C4-2B (cell line): Measurements from ENCODE around the gene OXNAD1.

Experiments
- H3K27ac ChIP-seq: fragments of 450-650 bp; 2 replicates; pipeline ENCODE4 v1.5.1; 2017
- CTCF ChIP-seq: fragments of 450-650 bp; conservative IDR thresholded peaks from 2 replicates; pipeline ENCODE4 v1.5.1; 2017; ENCODE audit warnings: mild to moderate bottlenecking
- ZFX ChIP-seq: fragments of 450-650 bp; IDR thresholded peaks from 2 replicates; pipeline ENCODE4 v1.6.1; 2017

The OXNAD1 gene

GRCh38 chr3:16322189-16322588, 57.2 kb downstream of the OXNAD1 start:
- no peak for TF ChIP-seq CTCF
- TF ChIP-seq ZFX = no peak
- H3K27ac ChIP-seq = no peak overlapping the region

DNA sequence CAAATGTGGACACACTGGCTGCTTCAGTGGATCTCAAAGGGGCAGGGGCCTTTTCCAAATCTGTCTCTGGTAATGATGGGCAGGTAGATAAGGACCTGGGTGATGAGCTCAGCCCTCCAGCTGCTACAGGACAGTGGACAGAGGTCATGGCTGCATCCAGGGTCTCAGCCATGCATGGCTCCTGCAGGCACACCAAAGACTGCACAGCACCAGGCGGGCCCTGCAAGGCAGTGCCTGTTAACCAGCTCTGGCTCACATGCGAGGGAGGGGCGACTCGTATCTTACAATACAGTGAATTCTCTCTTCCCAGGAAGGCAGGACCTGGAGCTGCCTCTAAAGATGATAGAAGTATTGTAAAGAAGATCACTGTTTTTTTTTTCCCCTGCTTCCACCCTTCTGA, 58.7 kb downstream of the OXNAD1 start:
- no peak for TF ChIP-seq CTCF
- TF ChIP-seq ZFX = no peak
- H3K27ac ChIP-seq = no peak overlapping the region

DNA sequence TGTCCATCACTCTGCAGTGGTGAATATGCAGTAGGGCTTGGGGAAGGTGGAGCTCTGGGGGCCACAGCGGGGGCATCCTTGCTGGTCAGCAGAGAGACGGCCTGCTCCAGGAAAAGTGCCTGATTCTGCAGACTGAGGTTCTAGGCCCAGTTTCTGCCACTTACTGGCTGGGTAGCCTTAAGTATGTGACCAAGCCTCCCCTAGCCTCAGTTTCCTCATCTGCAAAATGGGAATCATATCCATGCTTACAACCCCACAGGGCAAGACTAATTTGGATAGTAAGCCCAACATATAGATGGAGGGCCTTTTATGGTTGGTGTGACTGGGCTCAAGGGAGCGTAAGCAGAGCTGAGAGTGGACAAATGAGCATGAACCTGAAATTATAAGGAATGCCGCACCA, 60.8 kb downstream of the OXNAD1 start:
- H3K27ac ChIP-seq = no peak overlapping the region
- no peak for TF ChIP-seq ZFX

GRCh38 chr3:16326724-16327349, 61.8 kb downstream of the OXNAD1 start:
- no peak for TF ChIP-seq ZFX
- no peak for TF ChIP-seq CTCF
- no peak overlapping the region for H3K27ac ChIP-seq

- TF ChIP-seq ZFX (no peak), CTCF (no peak)
- no peak overlapping the region for H3K27ac ChIP-seq
Measured at GRCh38 chr3:16328124-16328523, 63.1 kb downstream of the OXNAD1 start.

DNA sequence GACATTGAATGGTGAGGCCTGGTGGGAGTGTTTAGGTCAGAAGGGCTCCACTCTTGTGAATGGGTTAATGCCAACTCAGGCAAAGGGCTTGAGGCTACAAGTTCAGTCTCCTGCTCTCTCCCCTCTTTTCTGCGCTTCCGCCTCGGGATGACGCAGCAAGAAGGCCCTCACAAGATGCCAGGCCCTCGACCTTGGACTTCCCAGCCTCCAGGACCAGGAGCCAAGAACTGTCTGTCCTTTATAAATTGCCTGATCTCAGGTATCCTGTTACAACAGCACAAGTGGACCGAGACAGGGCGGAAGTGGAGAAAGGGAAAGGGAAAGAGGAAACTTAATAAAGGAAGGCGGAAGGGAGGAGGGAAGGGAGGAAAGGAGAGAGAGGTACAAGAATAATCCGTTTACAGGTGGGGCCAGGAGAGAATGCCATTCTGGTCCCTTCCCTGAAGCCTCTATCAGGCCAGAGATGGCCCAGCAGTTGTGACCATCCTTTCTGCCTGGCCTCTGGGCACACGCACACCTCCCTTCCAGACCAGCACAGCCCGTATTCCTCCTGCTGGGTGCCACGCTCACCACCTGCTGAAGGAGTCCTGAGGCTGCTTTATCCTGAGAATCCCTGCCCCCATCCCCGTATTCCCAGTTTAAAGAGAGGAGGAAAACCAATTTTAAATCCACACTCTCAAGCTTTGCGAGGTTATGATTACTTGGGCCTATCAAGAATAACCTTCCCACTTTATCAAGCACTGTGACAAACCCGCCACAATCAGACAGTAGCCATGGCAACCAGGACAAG, 64.2 kb downstream of the OXNAD1 start:
- no peak overlapping the region for H3K27ac ChIP-seq
- TF ChIP-seq CTCF = no peak
- no peak for TF ChIP-seq ZFX

- H3K27ac ChIP-seq = no peak overlapping the region
- TF ChIP-seq CTCF = no peak
- no peak for TF ChIP-seq ZFX
Measured at GRCh38 chr3:16329826-16330129, 64.8 kb downstream of the OXNAD1 start.

- TF ChIP-seq ZFX = no peak
- TF ChIP-seq CTCF = no peak
- H3K27ac ChIP-seq = no peak overlapping the region
Measured at GRCh38 chr3:16330351-16330750, 65.3 kb downstream of the OXNAD1 start.
